Myocyte (in vitro differentiated cells): Measurements from ENCODE around the gene VPS54. TPM values are rescaled to one million over a fixed set of nuclear protein-coding genes. Genes with fewer than 3 reads are reported as not detected.
A peak's percentile ranks its signal among the peaks of the same experiment; 100 is the strongest.

Source experiments
- DNase-seq: peaks from one replicate; pipeline ENCODE4 v3.0.0-alpha.2; 2012; ENCODE audit warnings: low read depth
- total RNA-seq: library from RNA; depleted of rRNA; stranded (reverse); fragments of >200 nt; gene quantifications from 2 replicates; pipeline ENCODE4 v1.2.3, GENCODE V29; 2014

The VPS54 gene
- total RNA-seq, 1 donor from 2014 or later: 18.1 TPM

DNA sequence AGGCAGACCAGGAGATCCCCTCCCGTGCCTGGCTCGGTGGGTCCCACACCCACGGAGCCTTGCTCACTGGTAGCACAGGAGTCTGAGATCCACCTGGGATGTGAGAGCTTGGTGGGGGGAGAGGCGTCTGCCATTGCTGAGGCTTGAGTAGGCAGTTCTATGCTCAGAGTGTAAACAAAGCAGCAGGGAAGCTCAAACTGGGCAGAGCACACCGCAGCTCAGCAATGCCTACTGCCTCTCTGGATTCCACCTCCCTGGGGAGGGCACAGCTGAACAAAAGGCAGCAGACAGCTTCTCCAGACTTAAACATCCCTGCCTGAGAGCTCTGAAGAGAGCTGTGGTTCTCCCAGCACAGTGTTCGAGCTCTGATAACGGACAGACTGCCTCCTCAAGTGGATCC lies 92.4 kb downstream of the VPS54 start:
- DNase-seq: no peak

DNA sequence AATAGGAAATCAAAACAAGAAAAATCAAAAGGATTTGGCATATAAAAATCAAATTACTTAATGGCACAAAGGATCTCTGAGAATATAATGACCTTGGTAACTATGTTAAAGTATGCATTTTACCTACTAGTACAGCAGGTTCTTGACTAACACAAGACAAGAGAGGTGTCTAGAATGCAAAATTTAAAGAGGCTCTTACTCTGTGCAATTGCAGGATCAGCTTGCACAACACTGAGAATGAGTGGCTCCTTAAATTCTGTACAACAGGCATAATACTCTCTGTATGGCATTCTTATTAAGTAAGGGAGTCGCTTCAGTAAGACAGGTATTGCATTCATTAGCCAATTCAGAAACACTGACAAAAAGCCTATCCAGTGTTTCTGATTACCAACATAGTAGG lies 104.9 kb downstream of the VPS54 start:
- no peak for DNase-seq

DNA sequence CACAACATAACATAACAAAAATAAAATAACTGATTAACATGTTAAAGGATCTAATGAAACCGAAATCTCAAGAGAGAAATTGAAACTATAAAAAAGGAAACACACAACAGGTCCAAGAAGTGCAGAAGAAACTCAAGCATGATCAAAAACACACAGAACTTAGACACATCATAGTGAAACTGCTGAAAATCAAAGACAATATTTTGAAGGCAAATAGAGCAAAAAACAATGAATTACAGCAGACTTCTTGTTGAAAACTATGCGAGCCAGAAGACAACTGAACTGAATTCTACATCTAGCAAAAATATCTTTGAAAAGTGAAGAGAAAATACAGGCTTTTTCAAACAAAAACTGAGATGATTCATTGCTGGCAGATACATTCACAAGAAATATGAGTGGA lies 116.2 kb downstream of the VPS54 start:
- no peak for DNase-seq

DNA sequence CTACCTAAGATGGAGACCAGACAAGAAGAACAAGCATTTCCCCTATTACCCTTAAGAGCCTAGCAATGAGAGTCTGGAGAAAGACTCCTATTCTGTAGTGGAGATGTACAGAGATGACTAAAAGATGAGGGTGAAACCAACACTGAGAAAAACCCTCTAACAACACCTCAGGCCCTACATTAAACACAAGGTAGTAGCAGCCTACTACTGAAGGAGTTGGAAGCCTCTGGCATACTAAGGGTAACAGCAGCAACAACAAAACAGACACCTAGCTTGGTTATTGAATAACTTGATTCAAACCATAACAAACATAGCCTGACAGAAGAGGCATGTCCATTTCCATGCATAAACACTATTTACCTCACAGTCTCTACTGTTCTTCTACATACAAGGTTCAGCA lies 117.1 kb downstream of the VPS54 start:
- DNase-seq: no peak

DNA sequence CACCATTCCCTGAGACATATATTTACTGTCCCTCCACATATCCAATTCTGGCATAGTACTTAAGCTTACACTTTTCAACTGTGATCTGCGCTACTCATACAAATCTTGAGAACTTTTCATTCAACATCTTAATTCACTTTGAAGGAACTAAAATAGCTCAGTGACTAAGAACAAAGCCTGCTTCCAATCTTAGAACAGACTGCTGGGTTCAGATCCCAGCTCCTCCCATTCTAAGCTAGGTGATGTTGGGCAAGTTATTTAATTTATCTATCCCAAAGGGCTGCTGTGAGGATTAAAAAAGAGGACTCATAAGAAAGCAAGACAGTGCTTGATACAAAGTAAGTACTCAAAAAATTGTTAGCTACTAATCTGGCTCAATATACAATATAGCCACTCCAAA lies 119.6 kb downstream of the VPS54 start:
- DNase-seq: peak; percentile 49

DNA sequence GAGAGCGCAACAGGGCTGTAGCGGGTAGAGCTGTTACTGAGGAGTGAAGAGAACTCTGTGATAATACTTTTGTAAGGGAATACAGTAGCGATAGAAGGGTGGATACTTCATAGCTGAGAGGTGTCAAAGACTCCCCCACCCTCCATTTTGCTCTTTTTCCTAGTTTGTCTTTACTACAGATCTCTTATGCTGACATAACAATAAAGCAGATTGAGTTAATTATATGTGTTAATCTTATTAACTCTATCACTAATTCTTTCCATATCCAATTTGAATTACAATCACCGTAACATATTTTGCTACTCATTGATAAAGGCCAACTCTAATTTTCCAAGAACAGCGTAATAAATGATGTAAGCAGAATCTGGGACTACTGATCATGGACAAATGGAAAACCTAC lies 120.4 kb downstream of the VPS54 start:
- no peak for DNase-seq

DNA sequence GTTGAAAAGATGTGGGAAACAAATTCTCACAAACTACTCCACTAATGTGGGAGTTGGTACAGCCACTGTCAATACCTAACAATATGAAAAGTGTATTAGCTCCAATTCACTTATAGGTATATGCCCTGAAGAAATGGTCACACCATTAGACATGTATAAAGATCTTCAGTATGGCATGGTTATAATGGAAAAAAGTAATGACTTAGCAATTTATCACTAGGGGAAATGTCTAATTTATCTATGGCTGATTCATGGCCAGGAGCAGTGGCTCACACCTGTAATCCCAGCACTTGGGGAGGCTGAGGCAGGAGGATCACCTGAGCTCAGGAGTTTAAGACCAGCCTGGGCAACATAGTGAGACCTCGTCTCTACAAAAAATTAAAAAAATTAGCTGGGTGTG lies 125.1 kb downstream of the VPS54 start:
- no peak for DNase-seq

DNA sequence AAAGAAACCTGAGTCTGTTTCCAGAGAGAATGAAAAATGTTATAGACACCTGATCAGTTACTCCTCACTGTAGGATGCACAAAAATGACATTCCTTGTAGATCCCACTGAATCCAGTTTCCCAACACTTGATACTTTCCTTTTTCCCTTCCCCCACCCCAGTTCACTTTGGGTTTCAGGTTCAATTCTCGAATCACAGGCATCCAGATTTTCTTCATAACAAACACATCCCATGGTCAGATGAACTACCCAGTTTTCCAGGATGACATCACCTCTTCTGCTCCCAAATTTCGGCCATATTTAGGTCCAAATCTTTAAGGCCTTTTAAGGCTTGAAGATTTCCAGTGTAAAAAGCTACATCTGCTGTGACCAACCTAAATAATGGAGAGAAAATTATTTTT lies 126.1 kb downstream of the VPS54 start:
- DNase-seq: no peak

DNA sequence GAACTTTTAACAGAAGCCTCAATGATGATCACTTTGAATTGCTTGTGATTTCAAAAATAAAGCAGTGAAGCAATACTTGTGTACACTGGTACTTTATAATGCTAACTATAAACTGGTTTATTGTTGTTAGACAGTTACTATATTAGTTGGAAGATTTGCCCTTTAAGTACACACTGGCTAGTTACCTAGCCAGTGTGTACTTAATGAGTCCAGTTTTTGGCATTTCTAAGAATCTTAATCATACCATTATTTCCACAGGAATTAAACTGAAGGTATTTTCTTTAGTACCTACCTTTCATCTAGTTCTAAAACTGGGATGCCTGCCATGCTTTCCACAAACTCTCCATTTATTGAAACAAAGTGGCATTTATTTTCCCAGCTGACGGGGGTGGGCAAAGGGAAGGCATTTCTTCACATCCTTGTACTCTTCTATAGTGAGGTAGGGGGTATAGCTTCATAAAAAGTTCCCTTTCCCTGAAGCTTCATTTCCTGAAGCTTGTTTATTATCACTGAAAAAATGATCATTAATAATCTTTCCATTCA lies 127.7 kb downstream of the VPS54 start:
- no peak for DNase-seq

DNA sequence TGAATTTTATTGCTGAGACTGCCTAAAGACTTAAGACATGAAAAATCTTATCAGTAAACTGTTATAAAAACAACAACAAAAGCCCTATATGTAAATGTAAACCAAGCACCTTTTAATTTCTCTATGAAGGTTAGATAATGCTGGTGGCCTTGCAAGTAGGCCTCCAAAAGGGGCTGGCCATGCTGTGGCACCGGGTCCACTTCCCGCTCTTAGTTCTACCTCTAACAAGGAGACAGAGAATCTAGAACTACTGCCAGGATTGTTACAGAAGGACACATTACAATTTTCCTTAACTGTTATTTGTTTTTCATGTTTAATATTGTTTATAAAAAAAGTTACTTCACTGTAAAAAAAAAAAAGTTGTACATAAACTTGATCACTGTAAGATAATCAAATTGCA lies 128.6 kb downstream of the VPS54 start:
- DNase-seq: no peak

DNA sequence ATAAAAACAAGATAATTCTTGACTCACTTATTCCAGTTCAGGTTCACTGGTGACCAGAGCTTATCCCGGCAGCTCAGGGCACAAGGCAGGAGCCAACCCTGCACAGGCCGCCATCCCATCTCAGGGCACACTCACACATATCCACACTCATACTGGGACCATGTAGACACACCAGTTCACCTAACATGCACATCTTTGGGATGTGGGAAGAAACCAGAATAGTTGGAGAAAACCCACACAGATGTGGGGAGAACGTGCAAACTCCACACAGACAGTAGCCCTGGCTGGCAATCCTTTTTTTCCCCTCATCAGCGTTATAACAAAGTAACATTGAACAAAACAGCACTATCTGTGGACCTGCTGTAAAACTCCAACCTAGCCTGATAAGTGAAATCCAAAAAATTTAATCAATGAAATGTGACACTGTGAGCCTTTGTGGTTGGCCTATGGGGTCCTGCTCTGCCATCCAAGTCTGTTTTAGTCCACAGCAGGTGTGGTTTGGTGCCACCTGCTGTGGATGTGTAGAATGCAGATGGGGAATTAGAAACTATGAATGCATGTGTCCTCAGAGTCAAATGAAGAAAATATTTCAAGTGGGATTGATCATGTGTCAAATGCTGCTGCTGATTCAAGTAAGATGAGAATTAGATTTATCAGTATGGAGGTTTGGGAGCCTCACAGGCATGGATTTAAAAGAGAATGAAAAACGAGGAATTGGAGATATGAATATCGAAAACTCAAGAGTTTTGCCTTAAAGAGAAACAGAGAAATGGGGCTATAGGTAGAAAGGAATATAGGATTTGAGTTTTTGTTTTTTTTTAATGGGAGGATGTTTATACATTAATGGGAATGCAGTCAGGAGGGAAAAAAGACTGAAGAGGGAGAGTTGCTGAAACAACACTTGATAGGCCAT lies 130.5 kb downstream of the VPS54 start:
- peak; percentile 76 for DNase-seq

DNA sequence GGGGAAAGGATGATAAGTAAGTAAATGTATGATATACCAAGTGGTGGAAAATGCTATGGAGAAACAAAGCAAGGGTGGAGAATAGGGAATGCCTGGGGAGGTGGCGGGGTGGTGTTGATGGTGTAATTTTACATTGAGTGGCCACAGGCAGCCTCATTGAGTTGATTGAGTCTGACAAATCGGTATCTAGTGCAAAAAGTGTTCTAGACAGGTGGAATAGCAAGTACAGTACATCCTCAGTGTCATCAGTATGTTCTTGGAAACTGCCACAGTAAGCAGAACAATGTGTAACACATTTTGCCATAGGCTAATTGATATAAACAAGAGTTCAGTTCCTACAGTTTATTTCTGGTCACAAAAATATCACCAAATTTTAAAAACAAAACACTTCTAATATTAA lies 131.2 kb downstream of the VPS54 start:
- no peak for DNase-seq

DNA sequence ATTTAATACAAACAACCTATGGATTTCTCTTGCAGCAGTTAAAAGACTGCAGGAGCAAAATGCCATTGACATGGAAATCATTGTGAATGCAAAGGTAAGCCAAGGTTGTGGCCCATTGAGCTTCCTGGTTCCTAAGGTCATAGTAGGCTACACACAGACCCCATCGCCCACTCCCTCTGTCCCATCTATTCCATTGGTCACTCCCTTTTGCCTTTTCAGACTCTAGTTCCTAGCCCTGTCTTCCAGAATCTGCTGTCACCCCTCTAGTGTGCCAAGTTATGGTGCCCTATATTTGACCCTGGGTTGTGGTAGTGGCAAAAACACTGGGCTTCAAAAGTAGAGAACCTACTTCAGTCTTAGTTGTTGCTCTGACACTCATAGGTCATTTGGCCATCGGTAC lies 132.8 kb downstream of the VPS54 start:
- DNase-seq: no peak

DNA sequence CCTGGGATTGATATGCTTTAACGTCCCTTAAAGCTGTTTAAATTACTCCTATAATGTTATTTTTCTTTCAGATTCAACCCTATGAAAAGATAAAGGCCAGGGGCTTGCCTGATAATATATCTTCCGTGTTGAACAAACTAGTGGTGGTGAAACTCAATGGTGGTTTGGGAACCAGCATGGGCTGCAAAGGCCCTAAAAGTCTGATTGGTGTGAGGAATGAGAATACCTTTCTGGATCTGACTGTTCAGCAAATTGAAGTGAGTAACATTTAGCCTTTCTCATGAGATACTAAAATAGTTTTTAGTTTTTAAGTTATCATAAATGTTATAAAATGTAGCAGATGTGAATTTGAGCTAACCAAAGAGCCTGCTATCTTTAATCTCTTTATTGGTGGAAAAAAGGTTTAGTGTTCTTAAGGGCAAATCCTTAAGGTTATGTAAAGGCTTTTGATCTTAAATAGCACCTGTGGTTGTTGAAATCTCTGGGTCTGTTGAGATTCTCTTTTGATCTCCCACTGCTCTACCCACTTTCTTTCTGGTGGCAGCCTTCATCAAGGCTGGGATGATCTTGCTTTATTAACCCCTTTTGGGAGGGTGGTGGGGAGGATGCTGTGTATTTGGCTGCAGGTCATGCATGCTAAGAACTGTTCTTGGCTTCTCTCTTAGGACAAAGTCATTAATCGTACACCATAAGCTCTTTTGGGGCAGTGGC lies 136.7 kb downstream of the VPS54 start:
- DNase-seq: no peak

DNA sequence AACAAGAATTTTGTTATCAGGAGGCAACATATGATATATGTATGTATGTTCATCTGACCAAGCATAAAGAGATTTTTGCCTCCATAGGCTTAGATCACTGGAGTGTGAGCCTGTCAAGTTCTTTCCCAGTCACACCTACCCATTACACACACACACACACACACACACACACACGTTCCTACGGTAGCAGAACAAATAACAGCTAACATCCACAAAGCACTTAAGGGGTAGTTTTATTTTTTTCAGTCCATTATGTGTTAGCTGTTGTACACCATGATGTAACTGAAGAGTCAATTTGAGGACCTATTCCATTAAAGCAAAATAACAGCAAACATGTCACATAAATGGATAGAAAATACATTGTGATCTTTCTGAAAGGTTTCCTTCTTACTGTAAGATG lies 138.0 kb downstream of the VPS54 start:
- no peak for DNase-seq

DNA sequence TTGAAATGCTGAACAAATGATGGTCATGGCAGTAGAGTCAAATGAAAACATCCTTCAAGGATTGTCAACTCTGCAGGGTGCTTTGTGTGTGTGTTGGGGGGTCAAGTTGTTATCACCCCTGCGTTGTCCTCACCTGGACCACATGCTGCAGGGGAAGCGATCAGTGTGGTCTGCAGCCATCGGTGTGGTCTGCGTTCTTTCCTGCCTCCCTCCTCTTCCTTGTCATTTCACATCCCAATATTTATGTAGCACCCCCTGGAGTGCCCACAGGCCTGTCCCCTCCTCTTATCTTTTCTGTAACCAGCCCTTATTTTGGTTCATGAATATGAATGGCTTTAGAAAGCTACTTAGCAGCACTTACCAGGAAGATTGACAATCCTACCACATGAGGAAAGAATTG lies 138.6 kb downstream of the VPS54 start:
- no peak for DNase-seq

DNA sequence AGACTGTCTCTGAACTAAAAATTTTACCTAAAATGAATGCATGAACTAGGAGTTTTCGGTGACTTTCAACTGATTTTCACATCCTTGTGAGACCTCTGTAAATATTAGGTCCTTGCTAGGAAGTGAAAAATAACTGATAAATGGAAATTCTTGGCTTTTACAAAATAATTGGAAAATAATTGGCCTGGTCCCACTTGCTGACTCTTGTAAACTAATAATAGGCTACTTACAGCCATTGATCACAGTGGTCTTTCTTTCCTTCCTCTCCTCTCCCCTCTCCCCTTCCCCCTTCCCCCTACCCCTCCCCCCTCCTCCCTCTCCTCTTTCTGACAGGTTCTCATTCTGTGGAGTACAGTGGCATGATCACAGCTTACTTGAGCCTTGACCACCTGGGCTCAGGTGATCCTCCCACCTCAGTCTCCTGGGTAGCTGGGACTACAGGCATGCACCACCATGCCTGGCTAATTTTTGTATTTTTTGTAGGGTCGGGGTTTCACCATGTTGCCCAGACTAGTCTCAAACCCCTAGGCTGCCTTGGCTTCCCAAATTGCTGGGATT lies 139.3 kb downstream of the VPS54 start:
- DNase-seq: no peak

DNA sequence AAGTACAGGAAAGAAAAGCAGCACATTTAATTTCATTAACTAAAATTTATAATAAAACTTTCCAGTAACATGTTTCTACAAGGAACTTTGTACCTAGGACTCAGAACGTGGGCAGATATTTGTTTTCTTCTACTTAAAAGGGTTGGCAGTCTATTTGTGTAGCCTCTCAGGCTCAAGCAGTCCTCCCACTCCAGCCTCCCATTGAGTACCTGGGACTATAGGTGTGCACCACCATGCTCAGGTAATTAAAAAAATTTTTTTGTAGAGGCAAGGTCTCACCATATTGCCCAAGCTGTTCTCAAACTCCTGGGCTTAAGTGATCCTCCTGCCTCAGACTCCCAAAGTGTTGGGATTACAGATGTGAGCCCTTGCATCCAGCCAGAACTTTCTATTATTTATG lies 140.7 kb downstream of the VPS54 start:
- DNase-seq: no peak

DNA sequence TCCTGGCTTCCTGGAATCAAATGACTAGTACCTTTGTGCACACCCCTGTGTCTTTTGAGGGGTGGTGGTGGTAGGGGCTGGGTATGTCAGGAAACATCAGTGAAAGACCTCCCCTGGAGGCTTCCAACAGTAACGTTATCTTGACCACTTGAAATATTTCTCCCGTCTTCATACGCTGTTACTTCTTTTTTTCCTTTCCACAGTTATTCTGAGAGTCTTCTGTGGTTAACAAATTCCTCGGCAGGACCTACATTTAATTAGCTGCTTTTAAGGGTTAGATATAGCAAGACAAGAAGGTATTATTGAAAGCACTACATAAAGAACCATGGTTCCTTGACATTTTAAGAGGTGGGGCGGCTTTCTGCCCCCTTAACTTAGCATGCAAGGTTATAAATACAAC lies 142.9 kb downstream of the VPS54 start:
- DNase-seq: no peak

DNA sequence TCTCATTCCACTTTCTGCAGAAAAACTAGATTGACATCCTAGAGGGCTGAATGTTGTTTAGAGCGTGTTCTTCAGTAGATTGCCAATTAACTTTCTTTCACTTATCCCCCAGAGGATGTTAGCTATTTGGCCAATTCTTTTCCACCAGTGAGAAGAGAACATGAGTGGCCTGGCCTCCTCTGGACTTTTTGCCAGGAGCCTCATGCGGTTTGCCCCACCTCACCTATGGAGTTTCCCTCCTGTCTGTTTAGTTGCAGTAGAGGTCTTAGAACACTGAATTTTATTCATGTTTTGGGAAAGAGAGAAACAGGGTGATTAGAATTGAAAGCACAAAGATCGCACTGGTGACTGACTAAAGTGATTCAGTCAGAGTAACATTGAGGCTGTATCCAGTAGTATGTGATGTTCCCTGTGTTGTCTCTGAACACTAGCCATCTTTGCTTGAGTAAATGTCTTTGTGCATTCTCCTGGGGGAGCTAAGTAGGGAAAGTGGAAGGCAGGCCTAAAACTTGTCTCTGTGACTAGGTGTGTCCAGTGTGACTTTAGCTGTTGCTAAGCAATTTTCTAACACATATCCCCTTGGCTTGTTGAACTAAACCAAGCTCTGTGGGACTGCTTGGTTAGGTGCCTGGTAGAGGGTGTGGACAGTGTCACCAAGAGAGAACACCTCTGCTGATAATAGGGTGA lies 143.5 kb downstream of the VPS54 start:
- DNase-seq: no peak

DNA sequence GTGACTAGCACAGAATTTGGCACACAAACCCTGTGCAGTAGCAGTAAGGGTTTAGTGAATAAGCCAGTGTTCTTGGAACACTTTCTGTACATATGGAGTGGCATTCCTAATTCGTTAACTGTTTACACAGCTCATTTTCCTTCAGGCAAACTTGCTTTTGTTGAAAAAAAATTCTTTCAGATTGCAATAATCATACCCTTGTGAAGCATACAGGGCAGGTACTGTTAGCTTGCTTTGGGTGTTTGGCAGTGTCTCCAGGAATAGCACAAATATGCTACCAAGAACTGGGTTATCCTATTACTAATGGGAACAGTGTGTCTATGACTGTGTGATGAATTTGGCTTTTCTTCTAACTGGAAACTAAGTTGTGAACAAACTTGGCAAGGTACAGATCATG lies 144.1 kb downstream of the VPS54 start:
- DNase-seq: no peak
